ENCODE measurements around the gene GNG11. TPM values are rescaled to one million over a fixed set of nuclear protein-coding genes. Genes with fewer than 3 reads are reported as not detected.

GNG11 gene
- total and polyA plus RNA-seq, 10 of the 15 experiments (the other 5 are each of a cell fraction or from before 2014, with no cell fraction given): 0.15 to 2.4 (median 0.84) TPM

- ATAC-seq: no peak
- no peaks in the 10 kb centered on the region for H3K36me3 ChIP-seq (ENCODE audit: control insufficient read depth in 2 of 2, insufficient read depth in 2 of 2, low read length in 1 of 2)
- no peaks in the 10 kb centered on the region for H3K9me3 ChIP-seq (replicated peaks; ENCODE audit: control insufficient read depth, insufficient read depth, low read length)
- DNase-seq (ENCODE audit: low read depth, low spot score): no peak
- POLR2A ChIA-PET: no interaction called here
- no peak overlapping the region for H2AFZ ChIP-seq (ENCODE audit: control insufficient read depth, low read depth, low read length)
- BruUV-seq (replicated peaks): no TSS peak
- no peak for FAIRE-seq
- TF ChIP-seq MTA2 (IDR thresholded peaks at IDR 0.05; ENCODE audit: low read depth) (no peak), ATF7 (IDR thresholded peaks at IDR 0.05; ENCODE audit: low read depth) (peak; percentile 34; the same call in 1 of the 2 replicates)
- RAD21 ChIA-PET (ENCODE audit: unreplicated experiment): interaction anchor here (0.7 kb wide), 1 partner anchor 155 kb away, joined by 3 read pairs; no protein-coding TSS in a partner anchor
- no peak overlapping the region for H3K4me3 ChIP-seq
- H3K4me2 ChIP-seq (ENCODE audit: control insufficient read depth, insufficient read depth): no peak overlapping the region
- no peaks in the 10 kb centered on the region for H3K4me1 ChIP-seq (ENCODE audit: control insufficient read depth, insufficient read depth, low read length)
- no peak overlapping the region for H3K9ac ChIP-seq (ENCODE audit: control insufficient read depth, insufficient read depth, low read length)
- H3K79me2 ChIP-seq (ENCODE audit: control insufficient read depth, insufficient read depth, low read length): no peaks in the 10 kb centered on the region
- SMC1A ChIA-PET (ENCODE audit: uncharacterized antibody, unreplicated experiment): interaction anchor here (1.1 to 1.5 kb wide), 4 partner anchors 9 to 155 kb away, joined by 3 to 5 read pairs (median 4); no protein-coding TSS in a partner anchor
- in situ Hi-C loops (cut with MboI): no loop called here
- no peaks in the 10 kb centered on the region for H4K20me1 ChIP-seq (ENCODE audit: control insufficient read depth, insufficient read depth)
- no peak overlapping the region for H3K27ac ChIP-seq (ENCODE audit: control insufficient read depth, insufficient read depth)
- H3K27me3 ChIP-seq (replicated peaks in 1 of 2; ENCODE audit: control insufficient read depth in 2 of 2, insufficient read depth in 2 of 2, low read length in 1 of 2): no peaks in the 10 kb centered on the region
- intact Hi-C loops (cut with micrococcal nuclease; ENCODE audit: unreplicated experiment): no loop called here
- CTCF ChIA-PET: interaction anchor here (1.8 kb wide), 1 partner anchor 29 kb away, joined by 7 read pairs; no protein-coding TSS in a partner anchor
- 37% methylated on average over 3 of the region's 3 CpGs for WGBS (ENCODE audit: insufficient coverage, insufficient replicate concordance, low lambda C conversion rate, missing lambda C conversion rate)
Measured at GRCh38 chr7:93931655-93932054, 10.1 kb downstream of the GNG11 start.

GRCh38 chr7:93933156-93933555, 11.6 kb downstream of the GNG11 start:
- WGBS (ENCODE audit: insufficient coverage, insufficient replicate concordance, low lambda C conversion rate, missing lambda C conversion rate): 75% methylated on average over 3 of the region's 3 CpGs
- BruUV-seq (replicated peaks): no TSS peak
- H3K9ac ChIP-seq (ENCODE audit: control insufficient read depth, insufficient read depth, low read length): no peak overlapping the region
- CTCF ChIA-PET: no interaction called here
- no peaks in the 10 kb centered on the region for H3K36me3 ChIP-seq (ENCODE audit: control insufficient read depth in 2 of 2, insufficient read depth in 2 of 2, low read length in 1 of 2)
- H3K9me3 ChIP-seq (replicated peaks; ENCODE audit: control insufficient read depth, insufficient read depth, low read length): no peaks in the 10 kb centered on the region
- no peak overlapping the region for H3K4me3 ChIP-seq
- POLR2A ChIA-PET: no interaction called here
- no peaks in the 10 kb centered on the region for H3K4me1 ChIP-seq (ENCODE audit: control insufficient read depth, insufficient read depth, low read length)
- in situ Hi-C loops (cut with MboI) (no loop called here), intact Hi-C loops (cut with micrococcal nuclease; ENCODE audit: unreplicated experiment) (no loop called here)
- TF ChIP-seq WRNIP1 (IDR thresholded peaks at IDR 0.05; ENCODE audit: borderline replicate concordance, low read depth, low read length) (no peak), PKNOX1 (IDR thresholded peaks at IDR 0.05) (no peak), NBN (IDR thresholded peaks at IDR 0.05) (no peak), EED (IDR thresholded peaks at IDR 0.05; ENCODE audit: low read depth) (no peak)
- RAD21 ChIA-PET (ENCODE audit: unreplicated experiment): no interaction called here
- DNase-seq (ENCODE audit: low read depth, low spot score) (no peak), FAIRE-seq (no peak), ATAC-seq (no peak)
- H2AFZ ChIP-seq (ENCODE audit: control insufficient read depth, low read depth, low read length): no peak overlapping the region
- H4K20me1 ChIP-seq (ENCODE audit: control insufficient read depth, insufficient read depth): no peaks in the 10 kb centered on the region
- no peak overlapping the region for H3K27ac ChIP-seq (ENCODE audit: control insufficient read depth, insufficient read depth)
- H3K4me2 ChIP-seq (ENCODE audit: control insufficient read depth, insufficient read depth): no peak overlapping the region
- H3K27me3 ChIP-seq (replicated peaks in 1 of 2; ENCODE audit: control insufficient read depth in 2 of 2, insufficient read depth in 2 of 2, low read length in 1 of 2): no peaks in the 10 kb centered on the region
- H3K79me2 ChIP-seq (ENCODE audit: control insufficient read depth, insufficient read depth, low read length): no peaks in the 10 kb centered on the region
- SMC1A ChIA-PET (ENCODE audit: uncharacterized antibody, unreplicated experiment): interaction anchor here (1.4 kb wide), 1 partner anchor 11 kb away, joined by 3 read pairs; the partner anchor contains the start of gene GNG11

All from GM12878 (cell line).